ENCODE measurements around the gene CLDN22. TPM values are rescaled to one million over a fixed set of nuclear protein-coding genes. Genes with fewer than 3 reads are reported as not detected.
"Not testable (repeated sequence)": the region's sequence is repeated elsewhere in the genome, so short reads cannot be mapped to it uniquely, and the experiment has no call there.

CLDN22 gene
- total RNA-seq, 6 donors from 2014 or later = 1.8 TPM; not detected in 5

GRCh38 chr4:183329244-183329643, 9.2 kb upstream of the CLDN22 start:
- 92 to 94% methylated on average over 6 of the region's 6 CpGs for WGBS, 2 donors
- no peak for TF ChIP-seq POLR2A (IDR thresholded peaks at IDR 0.05)
- TF ChIP-seq CTCF (IDR thresholded peaks at IDR 0.05) = no peak
- no peak for TF ChIP-seq POLR2AphosphoS5 (IDR thresholded peaks at IDR 0.05)
- no peak for TF ChIP-seq EP300 (IDR thresholded peaks at IDR 0.05)
- ATAC-seq (ENCODE audit: low FRiP score in 2 of 2) (no peak), DNase-seq (no peak)
- no peak overlapping the region for H3K4me3 ChIP-seq
- no peaks in the 10 kb centered on the region for H3K9me3 ChIP-seq
- H3K4me1 ChIP-seq = no peaks in the 10 kb centered on the region
- no peaks in the 10 kb centered on the region for H3K36me3 ChIP-seq
- H3K27ac ChIP-seq = no peak overlapping the region
- H3K27me3 ChIP-seq = no peaks in the 10 kb centered on the region

- Histone ChIP-seq H3K9me3 (no peaks in the 10 kb centered on the region), H3K36me3 (no peaks in the 10 kb centered on the region), H3K4me1 (no peaks in the 10 kb centered on the region), H3K4me3 (no peak overlapping the region), H3K27me3 (no peaks in the 10 kb centered on the region), H3K27ac (no peak overlapping the region)
- no peak for ATAC-seq (ENCODE audit: low FRiP score in 2 of 2)
- 55 to 63% methylated on average over 4 to 7 of the region's 7 CpGs for WGBS, 2 donors
- TF ChIP-seq POLR2AphosphoS5 (IDR thresholded peaks at IDR 0.05) (no peak), POLR2A (IDR thresholded peaks at IDR 0.05) (no peak), CTCF (IDR thresholded peaks at IDR 0.05) (no peak), EP300 (IDR thresholded peaks at IDR 0.05) (no peak)
- DNase-seq = no peak
These were observed 8.8 kb upstream of the CLDN22 start for GRCh38 chr4:183328832-183329231.

- 86 to 93% methylated on average over 7 of the region's 7 CpGs for WGBS, 2 donors
- no peak overlapping the region for H3K27ac ChIP-seq
- H3K4me1 ChIP-seq = no peaks in the 10 kb centered on the region
- no peak overlapping the region for H3K4me3 ChIP-seq
- H3K36me3 ChIP-seq = no peaks in the 10 kb centered on the region
- TF ChIP-seq EP300 (IDR thresholded peaks at IDR 0.05) (no peak), POLR2A (IDR thresholded peaks at IDR 0.05) (no peak), CTCF (IDR thresholded peaks at IDR 0.05) (no peak), POLR2AphosphoS5 (IDR thresholded peaks at IDR 0.05) (no peak)
- no peak for ATAC-seq (ENCODE audit: low FRiP score in 2 of 2)
- no peaks in the 10 kb centered on the region for H3K27me3 ChIP-seq
- DNase-seq = peak in 1 of 2 donors; percentile 13
- no peaks in the 10 kb centered on the region for H3K9me3 ChIP-seq
These were observed 7.8 kb upstream of the CLDN22 start for GRCh38 chr4:183327827-183328226.

- DNase-seq (no peak), ATAC-seq (ENCODE audit: low FRiP score in 2 of 2) (no peak)
- H3K9me3 ChIP-seq = no peaks in the 10 kb centered on the region
- H3K4me3 ChIP-seq = no peak overlapping the region
- no peak for TF ChIP-seq POLR2AphosphoS5 (IDR thresholded peaks at IDR 0.05)
- TF ChIP-seq CTCF (IDR thresholded peaks at IDR 0.05) = no peak
- TF ChIP-seq POLR2A (IDR thresholded peaks at IDR 0.05) = no peak
- no peak for TF ChIP-seq EP300 (IDR thresholded peaks at IDR 0.05)
- no peak overlapping the region for H3K27ac ChIP-seq
- H3K4me1 ChIP-seq = no peaks in the 10 kb centered on the region
- H3K27me3 ChIP-seq = no peaks in the 10 kb centered on the region
- 89 to 100% methylated on average over 1 to 2 of the region's 2 CpGs for WGBS, 2 donors
- H3K36me3 ChIP-seq = no peaks in the 10 kb centered on the region
These were observed 6.8 kb upstream of the CLDN22 start for GRCh38 chr4:183326853-183327252.

GRCh38 chr4:183326387-183326786, 6.3 kb upstream of the CLDN22 start:
- whole genome bisulfite sequencing, 2 donors = 87 to 89% methylated on average over 6 of the region's 6 CpGs
- not testable (repeated sequence) for DNase-seq; ATAC-seq (ENCODE audit: low FRiP score in 2 of 2); H3K4me1 ChIP-seq; H3K9me3 ChIP-seq; H3K27me3 ChIP-seq; H3K27ac ChIP-seq; H3K4me3 ChIP-seq; H3K36me3 ChIP-seq

All from upper lobe of left lung (tissue), 6 donors.